HG02642 (cell line): ENCODE results near the gene FBXL16.

Source experiments
- ATAC-seq: cut with Tn5 transposase; IDR thresholded peaks from one replicate; pipeline ENCODE4 v1.9.1; 2021; ENCODE audit warnings: mild to moderate bottlenecking; ENCODE audit not compliant: unreplicated experiment, poor library complexity

FBXL16 gene

GRCh38 chr16:735982-736453 lies 30.4 kb upstream of the FBXL16 start:
- no peak for ATAC-seq

GRCh38 chr16:734981-735881 lies 29.6 kb upstream of the FBXL16 start:
- no peak for ATAC-seq

DNA sequence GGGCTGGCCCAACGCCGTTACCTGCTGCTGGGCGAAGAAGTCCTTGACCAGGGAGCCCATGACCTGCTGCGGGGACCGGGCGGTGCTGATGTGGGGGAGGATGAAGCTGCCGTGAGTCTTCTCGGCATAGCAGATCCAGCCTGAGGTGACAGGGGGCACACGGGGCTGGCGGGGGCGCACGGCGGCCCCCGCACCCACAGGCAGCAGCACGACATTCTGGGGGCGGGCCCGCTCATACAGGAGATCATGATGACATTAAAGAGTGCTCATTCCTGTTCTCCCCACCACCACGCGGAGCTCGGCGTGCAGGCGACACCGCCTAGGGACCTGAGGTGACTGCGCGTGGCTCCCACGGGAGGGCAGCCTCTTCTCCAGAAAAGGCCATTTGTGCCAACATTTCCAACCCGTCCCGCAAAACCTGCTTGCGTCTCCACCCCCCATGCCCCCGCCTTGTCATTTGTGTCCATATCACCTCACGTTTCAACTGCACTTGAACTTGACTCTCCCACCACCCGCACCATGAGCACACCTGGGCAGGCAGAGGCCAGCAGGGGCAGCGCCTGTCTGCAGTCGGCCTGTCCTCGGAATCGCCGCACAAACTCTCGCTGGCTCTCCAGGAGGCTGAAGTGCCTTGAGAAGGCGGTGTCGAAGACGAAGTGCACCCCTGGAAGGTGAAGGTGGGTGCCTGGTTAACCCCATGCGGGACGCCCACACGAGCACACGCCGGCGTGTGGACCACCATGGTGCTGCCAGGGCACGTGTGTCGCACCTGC lies 28.8 kb upstream of the FBXL16 start:
- no peak for ATAC-seq

DNA sequence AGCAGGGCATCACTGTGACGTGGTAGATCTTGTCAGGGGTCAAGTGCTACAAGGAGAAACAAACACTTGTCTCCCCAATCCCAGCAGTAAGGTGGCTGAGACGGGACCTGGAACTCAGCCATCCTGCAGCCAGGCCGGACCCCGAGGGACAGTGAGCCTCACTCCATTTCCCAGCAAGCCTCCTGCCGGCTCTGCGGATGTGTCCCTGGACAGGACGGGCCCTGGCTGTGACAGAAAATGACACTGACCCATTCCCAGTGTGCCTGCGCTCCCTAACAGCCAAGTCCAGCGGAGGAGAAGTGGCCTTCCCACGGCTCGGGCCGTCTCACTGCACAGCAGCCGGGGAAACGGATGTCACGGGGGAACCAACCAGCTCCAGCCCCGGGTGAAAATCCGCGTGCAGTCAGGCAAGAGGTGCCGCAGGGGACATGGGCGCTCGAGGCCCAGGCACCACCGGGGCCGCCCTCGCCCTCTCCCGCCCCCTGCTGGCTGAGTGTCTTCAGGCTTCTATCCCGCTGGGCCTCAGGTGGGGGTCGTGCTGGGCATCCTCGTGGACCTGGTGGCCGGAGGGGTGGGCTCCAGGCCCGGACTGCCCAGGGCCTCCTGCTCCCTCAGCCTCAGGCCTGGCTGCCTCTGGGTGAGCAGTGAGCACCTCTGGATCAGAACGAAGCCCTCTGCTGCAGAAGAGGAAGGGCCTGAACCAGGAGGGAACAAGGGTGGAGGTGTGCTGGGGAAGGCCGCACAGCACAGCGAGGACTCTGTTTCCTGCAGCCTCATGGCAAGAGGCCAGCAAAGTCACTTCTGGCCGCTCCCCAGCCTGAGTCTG lies 28.0 kb upstream of the FBXL16 start:
- no peak for ATAC-seq

- no peak for ATAC-seq
These were observed 27.3 kb upstream of the FBXL16 start for GRCh38 chr16:732936-733335.

DNA sequence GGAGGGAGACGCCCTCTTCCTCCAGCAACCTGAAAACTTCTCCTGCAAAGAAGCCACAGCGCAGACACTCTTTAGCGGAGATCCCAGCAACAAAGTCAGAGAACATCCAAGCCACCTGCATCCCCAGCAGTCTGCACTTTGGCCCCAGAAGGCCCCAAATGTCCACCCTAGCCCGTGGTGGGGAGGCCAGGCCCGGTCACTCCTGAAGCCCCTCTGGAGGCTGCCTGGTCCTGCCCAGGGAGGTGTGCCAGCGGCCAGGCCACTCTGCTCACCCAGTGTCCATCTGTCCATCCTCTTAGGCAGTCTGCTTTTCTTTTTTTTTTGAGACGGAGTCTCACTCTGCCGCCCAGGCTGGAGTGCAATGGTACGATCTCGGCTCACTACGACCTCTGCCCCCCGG lies 26.7 kb upstream of the FBXL16 start:
- no peak for ATAC-seq

DNA sequence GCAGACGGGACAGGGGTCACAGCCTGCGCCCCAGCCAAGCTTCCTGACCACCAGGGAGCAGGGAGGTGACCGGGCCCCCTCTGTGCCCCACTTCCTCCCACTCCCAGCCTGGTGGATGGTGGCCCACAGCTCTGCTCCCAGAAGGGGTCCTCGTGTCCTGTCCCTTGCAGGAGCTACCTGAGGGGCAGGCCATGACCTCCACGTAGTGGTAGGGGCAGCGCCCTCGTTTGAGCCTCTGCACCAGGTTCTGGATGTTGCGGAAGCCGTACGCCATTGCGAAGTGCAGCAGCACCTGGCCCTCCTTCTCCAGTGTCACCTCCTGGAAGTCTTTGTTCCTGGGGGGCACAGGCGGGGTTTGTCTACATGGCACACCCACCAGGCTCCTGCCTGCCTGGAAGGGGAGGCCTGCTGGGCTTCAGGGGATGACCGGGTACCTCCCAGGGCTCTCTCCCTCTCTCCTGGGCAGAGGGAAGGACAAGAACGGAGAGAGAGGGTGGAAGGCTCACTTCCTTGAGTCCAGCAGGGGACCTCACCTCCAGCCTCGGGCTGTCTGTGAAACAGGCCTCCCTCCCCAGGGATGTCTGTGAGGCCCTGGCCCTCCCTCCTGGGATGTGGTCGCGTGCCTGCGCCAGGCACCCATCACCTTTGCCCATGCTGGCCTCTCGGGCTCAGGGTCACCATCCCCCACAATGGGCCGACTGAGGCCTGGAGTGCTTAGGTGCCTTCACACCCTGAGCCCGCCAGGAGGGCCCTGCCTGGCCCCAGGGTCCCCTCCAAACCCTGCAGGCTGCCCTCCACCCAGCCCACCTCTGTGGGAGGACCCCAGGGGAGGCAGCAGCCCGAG lies 25.3 kb upstream of the FBXL16 start:
- ATAC-seq = no peak

DNA sequence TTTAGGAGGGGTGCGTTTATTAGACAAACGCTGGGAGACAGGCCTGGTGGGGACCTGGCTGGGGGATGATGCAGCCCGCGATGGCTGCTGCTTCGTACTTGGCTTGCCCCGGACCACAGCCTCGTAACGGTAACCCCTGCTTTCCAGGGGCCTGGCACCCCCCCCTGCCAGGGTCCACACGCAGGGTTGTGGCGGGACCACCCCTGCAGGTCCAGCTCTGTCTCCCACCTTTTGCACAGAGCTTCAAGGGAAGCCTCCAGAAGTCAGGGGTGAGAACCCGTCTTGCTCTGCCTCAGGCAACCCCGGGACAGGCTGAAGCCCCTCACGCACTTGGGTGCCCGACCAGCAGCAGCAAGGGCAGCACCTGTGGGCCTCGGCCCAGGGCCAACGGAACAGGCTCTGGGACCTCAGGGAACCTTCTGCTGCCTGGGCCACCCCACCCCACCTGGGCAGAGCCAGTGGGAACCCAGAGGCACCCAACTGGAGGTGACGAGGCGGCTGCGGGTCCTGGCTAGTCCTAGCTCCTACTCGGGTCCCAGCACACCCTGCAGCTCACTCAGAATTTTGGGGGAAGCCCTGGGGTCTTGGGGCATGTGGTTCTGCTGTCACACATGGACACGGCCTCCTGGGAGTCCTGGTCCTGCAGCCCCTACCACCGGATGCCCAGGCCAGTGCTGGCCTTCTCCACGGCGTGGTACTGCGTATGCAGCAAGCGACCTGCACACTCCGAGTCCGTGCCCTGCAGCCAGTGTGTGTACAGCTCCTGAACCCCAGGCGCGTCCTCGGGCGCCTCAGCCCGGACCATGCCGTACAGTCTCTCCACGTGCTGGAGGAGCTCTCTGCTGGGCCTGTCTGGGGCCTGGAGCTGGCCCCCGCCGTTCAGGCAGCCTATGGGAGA lies 24.4 kb upstream of the FBXL16 start:
- no peak for ATAC-seq

- ATAC-seq = no peak
These were observed 23.5 kb upstream of the FBXL16 start for GRCh38 chr16:728890-729744.

DNA sequence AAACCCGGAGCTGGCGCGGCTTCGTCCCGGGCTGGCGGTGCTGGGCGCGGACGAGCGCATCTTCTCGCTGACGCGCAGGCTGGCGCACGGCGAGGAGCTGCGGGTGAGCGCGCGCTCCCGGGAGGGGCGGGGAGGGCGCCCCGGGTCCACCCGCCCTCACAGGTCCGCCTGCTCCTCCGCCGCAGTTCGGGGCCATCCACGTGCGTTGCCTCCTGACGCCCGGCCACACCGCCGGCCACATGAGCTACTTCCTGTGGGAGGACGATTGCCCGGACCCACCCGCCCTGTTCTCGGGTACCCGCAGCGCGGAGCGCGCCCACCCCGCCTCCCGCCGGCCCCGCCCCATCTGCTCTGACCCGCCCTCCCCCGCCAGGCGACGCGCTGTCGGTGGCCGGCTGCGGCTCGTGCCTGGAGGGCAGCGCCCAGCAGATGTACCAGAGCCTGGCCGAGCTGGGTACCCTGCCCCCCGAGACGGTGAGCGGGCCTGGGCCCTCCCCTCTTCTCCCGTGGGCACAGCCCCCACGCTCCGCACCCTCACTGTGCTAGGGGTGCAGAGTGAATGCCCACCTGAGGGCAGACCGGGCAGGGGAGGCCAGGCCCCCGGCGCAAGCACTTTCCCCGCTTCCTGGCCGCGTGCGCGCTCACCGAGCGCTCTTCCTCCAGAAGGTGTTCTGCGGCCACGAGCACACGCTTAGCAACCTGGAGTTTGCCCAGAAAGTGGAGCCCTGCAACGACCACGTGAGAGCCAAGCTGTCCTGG lies 22.7 kb upstream of the FBXL16 start:
- no peak for ATAC-seq

- no peak for ATAC-seq
These were observed 21.8 kb upstream of the FBXL16 start for GRCh38 chr16:727291-727977.

DNA sequence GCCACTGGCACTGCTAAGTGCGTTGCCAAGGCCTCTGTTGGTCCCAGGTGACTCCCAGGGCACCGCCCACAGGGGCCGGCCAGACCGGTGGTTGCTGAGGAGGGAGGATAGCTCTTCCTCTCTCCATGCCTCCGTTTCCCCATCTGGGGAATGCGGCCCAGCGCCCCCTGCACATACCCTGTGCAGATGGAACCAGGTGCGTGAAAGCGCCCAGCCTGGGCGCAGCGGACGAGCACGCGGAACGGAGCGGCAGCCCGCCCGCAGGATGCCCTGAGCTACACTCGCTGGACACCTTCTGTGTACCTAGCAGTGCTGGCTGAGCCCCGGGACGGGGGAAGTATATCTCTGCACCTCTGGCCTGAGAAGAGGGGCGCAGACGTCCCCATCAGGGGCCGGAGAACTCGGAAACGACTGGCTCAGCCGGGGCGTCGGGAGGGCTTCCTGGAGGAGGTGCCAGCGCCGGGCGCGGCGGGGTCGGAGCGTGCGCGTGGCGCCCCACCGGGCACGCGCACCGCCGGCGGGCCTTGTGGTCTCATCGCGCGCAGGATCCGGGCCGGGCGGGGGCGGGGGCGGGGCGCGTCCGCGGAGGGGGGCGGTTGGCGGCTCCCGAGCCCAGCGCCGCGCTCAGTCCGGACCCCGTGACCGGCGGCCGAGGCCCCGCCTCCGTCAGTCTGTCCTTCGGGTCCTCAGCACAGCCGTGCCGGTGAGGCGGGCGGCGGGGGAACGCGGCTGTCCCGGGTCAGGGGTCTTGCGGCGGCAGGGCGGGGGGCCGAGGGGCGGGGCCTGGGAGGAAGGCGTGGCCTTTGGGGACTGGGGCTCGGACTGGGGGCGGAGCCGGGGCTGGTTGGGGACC lies 21.1 kb upstream of the FBXL16 start, which contains the start of the genes CCDC78 and HAGHL:
Gene CCDC78 (minus strand): TSS at position 6 of the 853 bp plus-strand sequence. CDS start 76 bp downstream, outside the sequence.
Gene HAGHL (plus strand): TSS at position 669 of the 853 bp plus-strand sequence. CDS start 404 bp downstream, outside the sequence.
- ATAC-seq = no peak

DNA sequence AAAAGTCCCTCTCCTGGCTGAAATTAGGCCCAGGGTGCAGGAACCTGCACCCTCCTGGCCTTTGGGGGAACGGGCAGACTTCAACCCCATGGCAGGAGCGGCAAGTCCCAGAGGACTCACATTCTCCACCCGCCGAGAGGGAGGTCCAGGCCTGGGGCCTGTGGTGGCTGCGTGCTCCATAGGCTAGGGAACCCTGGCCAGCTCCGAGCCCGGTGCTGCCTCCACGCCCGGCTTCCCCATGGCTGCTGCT lies 20.5 kb upstream of the FBXL16 start:
- ATAC-seq = no peak

DNA sequence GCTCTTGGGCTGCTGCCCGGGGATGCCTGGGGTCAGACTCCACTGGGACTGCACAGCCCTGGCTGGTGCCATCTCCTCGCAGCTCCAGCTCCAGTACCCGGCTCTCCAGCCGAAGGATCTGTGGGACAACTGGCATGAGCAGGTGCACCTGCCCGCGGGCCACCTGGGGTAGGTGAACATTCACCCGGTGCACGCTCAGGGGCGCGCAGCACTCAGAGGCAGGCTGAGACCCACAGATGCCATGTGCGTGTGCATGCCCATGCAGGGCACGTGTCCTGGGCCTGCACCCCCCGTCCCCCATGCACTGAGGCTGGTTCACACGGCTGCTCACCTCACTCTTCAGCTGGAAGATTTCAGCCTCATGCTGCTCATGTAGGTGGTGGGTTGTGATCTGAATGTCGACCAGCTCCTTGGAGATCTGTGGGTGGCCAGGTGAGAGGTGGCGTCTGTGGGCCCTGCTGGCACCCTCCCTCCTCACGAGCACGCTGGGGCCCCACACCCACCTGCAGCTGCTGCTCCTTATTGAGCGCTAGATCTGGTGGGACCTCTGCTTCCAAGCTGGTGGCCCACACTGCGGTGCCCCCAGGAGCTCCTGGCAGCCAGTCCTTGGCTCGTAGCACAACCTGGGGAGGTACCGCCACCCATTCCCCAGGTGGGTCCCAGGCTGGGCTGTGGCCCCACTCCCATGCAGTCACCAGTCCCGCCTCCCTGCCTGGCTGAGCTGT lies 20.0 kb upstream of the FBXL16 start:
- ATAC-seq = no peak

DNA sequence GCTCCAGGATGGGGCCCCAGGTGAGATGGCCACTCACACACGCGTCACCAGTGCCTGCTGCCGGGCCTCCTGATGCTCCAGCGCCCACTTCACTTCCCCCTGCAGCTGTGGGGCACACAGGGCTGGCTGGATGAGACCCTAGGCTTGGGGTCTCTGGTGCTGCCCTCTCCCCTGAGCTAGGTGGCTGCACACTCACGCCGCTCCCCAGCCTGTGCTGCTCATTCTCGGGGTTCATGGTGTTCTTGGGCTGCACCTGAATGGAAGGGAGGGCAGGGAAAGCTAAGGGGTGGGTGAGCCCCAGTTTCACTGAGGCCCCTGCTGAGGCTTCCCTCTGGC lies 19.4 kb upstream of the FBXL16 start:
- no peak for ATAC-seq
